CD14-positive monocyte (primary cell): ENCODE data around the gene CABCOCO1. TPM values are rescaled to one million over a fixed set of nuclear protein-coding genes. Genes with fewer than 3 reads are reported as not detected.

ENCODE experiments used
- DNase-seq, 3 donors: peaks; one replicate each; pipeline ENCODE4 v3.0.0-alpha.2; 2011 to 2022
- H2AFZ ChIP-seq: 2 replicates; pipeline ENCODE4 v1.6.0; 2012; ENCODE audit warnings: mild to moderate bottlenecking, low read depth, low read length, inconsistent platforms; ENCODE audit not compliant: insufficient read depth, poor library complexity, severe bottlenecking
- H3K27ac ChIP-seq, 2 donors: 1 replicate in 1 of 2; 2 replicates in 1 of 2; pipeline ENCODE4 v1.5.1; 2012 to 2013; ENCODE audit warnings: low read length in 2 of 2, control low read depth in 1 of 2, inconsistent platforms in 1 of 2, low read depth in 1 of 2, mild to moderate bottlenecking in 1 of 2
- H3K27me3 ChIP-seq, 2 donors: one replicate each; pipeline versions ENCODE4 v1.6.0 to v1.6.1; 2011 to 2013; ENCODE audit warnings: low read length in 2 of 2; ENCODE audit not compliant: control insufficient read depth in 2 of 2, insufficient read depth in 2 of 2
- H3K36me3 ChIP-seq, 2 donors: replicated peaks in 1 of 2; 1 replicate in 1 of 2; 2 replicates in 1 of 2; pipeline versions ENCODE4 v1.5.1 to v1.6.1; 2012 to 2013; ENCODE audit warnings: low read length in 2 of 2, control low read depth in 1 of 2, inconsistent platforms in 1 of 2, mild to moderate bottlenecking in 1 of 2; ENCODE audit not compliant: insufficient read depth in 2 of 2, control insufficient read depth in 1 of 2
- H3K4me1 ChIP-seq, 2 donors: 1 replicate in 1 of 2; 2 replicates in 1 of 2; pipeline versions ENCODE4 v1.5.1 to v1.6.1; 2012 to 2013; ENCODE audit warnings: low read length in 2 of 2, control low read depth in 1 of 2, inconsistent platforms in 1 of 2, mild to moderate bottlenecking in 1 of 2, moderate library complexity in 1 of 2; ENCODE audit not compliant: insufficient read depth in 2 of 2, control insufficient read depth in 1 of 2
- H3K4me2 ChIP-seq: replicated peaks from 2 replicates; pipeline ENCODE3; 2012; ENCODE audit warnings: low read length, moderate library complexity, mild to moderate bottlenecking; ENCODE audit not compliant: poor library complexity, severe bottlenecking; ENCODE audit errors: extremely low read depth
- H3K4me3 ChIP-seq, 3 experiments: fragments of 200-600 bp in 1 of 3; sonication (generic) in 1 of 3; replicated peaks in 1 of 3; 1 replicate in 2 of 3; 2 replicates in 1 of 3; pipeline ENCODE4 v1.5.1; 2011 to 2013; ENCODE audit warnings: low read length in 3 of 3, mild to moderate bottlenecking in 3 of 3, control low read depth in 2 of 3, low read depth in 2 of 3, inconsistent platforms in 1 of 3, moderate library complexity in 1 of 3
- H3K79me2 ChIP-seq: 2 replicates; pipeline ENCODE4 v1.6.0; 2012; ENCODE audit warnings: mild to moderate bottlenecking, control low read depth, inconsistent platforms, low read length, moderate library complexity; ENCODE audit not compliant: insufficient read depth
- H3K9ac ChIP-seq: 2 replicates; pipeline ENCODE4 v1.6.0; 2017; ENCODE audit warnings: low read length, mild to moderate bottlenecking; ENCODE audit not compliant: insufficient read depth, poor library complexity, severe bottlenecking
- H3K9me3 ChIP-seq, 2 donors: replicated peaks in 1 of 2; 1 replicate in 1 of 2; 2 replicates in 1 of 2; pipeline versions ENCODE4 v1.5.1 to v1.6.1; 2012 to 2013; ENCODE audit warnings: low read length in 2 of 2, control low read depth in 1 of 2; ENCODE audit not compliant: control insufficient read depth in 1 of 2, insufficient read depth in 1 of 2
- H4K20me1 ChIP-seq: 2 replicates; pipeline ENCODE4 v1.6.0; 2012; ENCODE audit warnings: mild to moderate bottlenecking, low read length, control low read depth, moderate library complexity; ENCODE audit not compliant: insufficient read depth
- H3K27ac Mint-ChIP-seq, 7 donors: one replicate each; pipeline ENCODE4 v1.8.0; 2020; ENCODE audit warnings: mild to moderate bottlenecking in 7 of 7, mixed read lengths in 7 of 7, moderate library complexity in 6 of 7, inconsistent platforms in 2 of 7
- H3K27me3 Mint-ChIP-seq, 3 donors: one replicate each; pipeline ENCODE4 v1.8.0; 2021 to 2022; ENCODE audit warnings: low read depth in 3 of 3, mild to moderate bottlenecking in 3 of 3, mixed read lengths in 3 of 3, moderate library complexity in 3 of 3, inconsistent platforms in 1 of 3
- H3K36me3 Mint-ChIP-seq, 2 donors: one replicate each; pipeline ENCODE4 v1.8.0; 2020; ENCODE audit warnings: mixed read lengths in 2 of 2, inconsistent platforms in 1 of 2, mild to moderate bottlenecking in 1 of 2
- H3K4me1 Mint-ChIP-seq: one replicate; pipeline ENCODE4 v1.8.0; 2020; ENCODE audit warnings: mild to moderate bottlenecking, mixed read lengths
- H3K4me3 Mint-ChIP-seq, 2 donors: one replicate each; pipeline ENCODE4 v1.8.0; 2020; ENCODE audit warnings: mild to moderate bottlenecking in 2 of 2, mixed read lengths in 2 of 2, moderate library complexity in 1 of 2
- H3K9me3 Mint-ChIP-seq, 7 donors: one replicate each; pipeline ENCODE4 v1.8.0; 2020 to 2022; ENCODE audit warnings: mixed read lengths in 7 of 7, mild to moderate bottlenecking in 6 of 7, moderate library complexity in 6 of 7, inconsistent platforms in 2 of 7
- WGBS: methylation state at CpG from one replicate; pipeline ENCODE4 v1.1.5; 2013; ENCODE audit warnings: missing lambda C conversion rate; ENCODE audit not compliant: insufficient coverage; 5-methylcytosine and 5-hydroxymethylcytosine counted together
- intact Hi-C, 2 donors: fragments of 100-400 bp; cut with micrococcal nuclease; formaldehyde crosslinking; loops; one replicate each; pipeline versions ENCODE4 v1.15.0 to v1.15.1; 2023
- polyA plus RNA-seq, 3 donors: library from polyadenylated mRNA; depleted of rRNA in 1 of 3; unstranded in 2 of 3; stranded (reverse) in 1 of 3; fragments of 300-500 nt in 2 of 3; fragments of >200 nt in 1 of 3; fragmentation: Illumina TruSeq in 2 of 3; gene quantifications; 1 replicate in 2 of 3; 2 replicates in 1 of 3; pipeline ENCODE4 v1.2.3, GENCODE V29; 2012 to 2021
- TF ChIP-seq, protein P1 (sequence below): fragments of 200-600 bp; IDR thresholded peaks from one replicate; pipeline ENCODE4 v1.8.0; 2022; ENCODE audit warnings: antibody characterized with exemption, mild to moderate bottlenecking

Gene CABCOCO1
- polyA plus RNA-seq, 3 donors, result not detected

DNA sequence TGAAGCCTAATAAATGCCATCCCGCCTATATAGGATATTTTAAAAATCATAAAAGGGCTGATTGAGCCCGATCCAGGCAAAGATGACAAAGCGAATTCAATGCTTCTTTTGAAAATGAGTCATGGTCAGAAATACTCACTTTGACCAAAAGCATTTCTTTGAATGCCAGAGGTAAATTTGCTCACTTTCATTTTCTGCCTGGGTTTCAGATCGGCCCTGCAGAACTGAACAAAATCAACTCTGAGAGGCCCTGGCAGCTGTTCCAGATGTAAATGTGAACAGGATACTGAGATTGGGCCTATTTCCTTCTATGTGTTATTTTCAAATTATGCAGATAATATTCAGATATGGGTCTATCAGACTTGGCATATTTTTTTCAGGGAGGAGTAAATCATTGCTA lies 124.0 kb downstream of the CABCOCO1 start:
- no CpG with 5 or more reads among the region's 4 CpGs for WGBS
- no peaks in the 10 kb centered on the region for H3K9me3 Mint-ChIP-seq
- peaks cover 0 to 2% (median 0%) of the 10 kb centered on the region in 3 donors for H3K27me3 Mint-ChIP-seq
- H2AFZ ChIP-seq, result peak overlapping the region; percentile 4
- TF ChIP-seq, protein P1, sequence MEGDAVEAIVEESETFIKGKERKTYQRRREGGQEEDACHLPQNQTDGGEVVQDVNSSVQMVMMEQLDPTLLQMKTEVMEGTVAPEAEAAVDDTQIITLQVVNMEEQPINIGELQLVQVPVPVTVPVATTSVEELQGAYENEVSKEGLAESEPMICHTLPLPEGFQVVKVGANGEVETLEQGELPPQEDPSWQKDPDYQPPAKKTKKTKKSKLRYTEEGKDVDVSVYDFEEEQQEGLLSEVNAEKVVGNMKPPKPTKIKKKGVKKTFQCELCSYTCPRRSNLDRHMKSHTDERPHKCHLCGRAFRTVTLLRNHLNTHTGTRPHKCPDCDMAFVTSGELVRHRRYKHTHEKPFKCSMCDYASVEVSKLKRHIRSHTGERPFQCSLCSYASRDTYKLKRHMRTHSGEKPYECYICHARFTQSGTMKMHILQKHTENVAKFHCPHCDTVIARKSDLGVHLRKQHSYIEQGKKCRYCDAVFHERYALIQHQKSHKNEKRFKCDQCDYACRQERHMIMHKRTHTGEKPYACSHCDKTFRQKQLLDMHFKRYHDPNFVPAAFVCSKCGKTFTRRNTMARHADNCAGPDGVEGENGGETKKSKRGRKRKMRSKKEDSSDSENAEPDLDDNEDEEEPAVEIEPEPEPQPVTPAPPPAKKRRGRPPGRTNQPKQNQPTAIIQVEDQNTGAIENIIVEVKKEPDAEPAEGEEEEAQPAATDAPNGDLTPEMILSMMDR, result no peak
- no peak overlapping the region for H3K27ac Mint-ChIP-seq
- peaks cover 3% of the 10 kb centered on the region for H3K4me1 Mint-ChIP-seq
- H3K36me3 Mint-ChIP-seq, result no peaks in the 10 kb centered on the region
- H4K20me1 ChIP-seq, result no peaks in the 10 kb centered on the region
- H3K4me3 ChIP-seq, result no peak overlapping the region
- no peaks in the 10 kb centered on the region for H3K4me1 ChIP-seq
- H3K27ac ChIP-seq, result no peak overlapping the region
- intact Hi-C loops, result no loop called here
- no peak overlapping the region for H3K4me3 Mint-ChIP-seq
- H3K79me2 ChIP-seq, result no peaks in the 10 kb centered on the region
- H3K9ac ChIP-seq, result no peak overlapping the region
- H3K9me3 ChIP-seq, result no peaks in the 10 kb centered on the region
- no peaks in the 10 kb centered on the region for H3K36me3 ChIP-seq
- no peaks in the 10 kb centered on the region for H3K27me3 ChIP-seq
- H3K4me2 ChIP-seq, result no peak overlapping the region
- no peak for DNase-seq

- no peak overlapping the region for H3K4me3 Mint-ChIP-seq
- WGBS, result no CpG with 5 or more reads among the region's 3 CpGs
- no peaks in the 10 kb centered on the region for H3K9me3 ChIP-seq
- TF ChIP-seq, protein P1, result no peak
- no peak overlapping the region for H3K4me3 ChIP-seq
- H3K27ac Mint-ChIP-seq, result no peak overlapping the region
- no peaks in the 10 kb centered on the region for H3K27me3 Mint-ChIP-seq
- H3K4me1 ChIP-seq, result no peaks in the 10 kb centered on the region
- H4K20me1 ChIP-seq, result no peaks in the 10 kb centered on the region
- intact Hi-C loops, result no loop called here
- no peak for DNase-seq
- peak overlapping the region; percentile 4 for H2AFZ ChIP-seq
- no peak overlapping the region for H3K9ac ChIP-seq
- no peaks in the 10 kb centered on the region for H3K36me3 Mint-ChIP-seq
- no peak overlapping the region for H3K27ac ChIP-seq
- peaks cover 3% of the 10 kb centered on the region for H3K4me1 Mint-ChIP-seq
- H3K36me3 ChIP-seq, result no peaks in the 10 kb centered on the region
- H3K4me2 ChIP-seq, result no peak overlapping the region
- H3K79me2 ChIP-seq, result no peaks in the 10 kb centered on the region
- H3K27me3 ChIP-seq, result no peaks in the 10 kb centered on the region
- H3K9me3 Mint-ChIP-seq, result no peaks in the 10 kb centered on the region
Measured at GRCh38 chr10:61787170-61787569, 124.4 kb downstream of the CABCOCO1 start.
